ENCODE measurements around the gene ADPRHL1. TPM values are rescaled to one million over a fixed set of nuclear protein-coding genes. Genes with fewer than 3 reads are reported as not detected.

The ADPRHL1 gene
- total RNA-seq, 1 experiment from 2014 or later = 3.9 TPM

DNA sequence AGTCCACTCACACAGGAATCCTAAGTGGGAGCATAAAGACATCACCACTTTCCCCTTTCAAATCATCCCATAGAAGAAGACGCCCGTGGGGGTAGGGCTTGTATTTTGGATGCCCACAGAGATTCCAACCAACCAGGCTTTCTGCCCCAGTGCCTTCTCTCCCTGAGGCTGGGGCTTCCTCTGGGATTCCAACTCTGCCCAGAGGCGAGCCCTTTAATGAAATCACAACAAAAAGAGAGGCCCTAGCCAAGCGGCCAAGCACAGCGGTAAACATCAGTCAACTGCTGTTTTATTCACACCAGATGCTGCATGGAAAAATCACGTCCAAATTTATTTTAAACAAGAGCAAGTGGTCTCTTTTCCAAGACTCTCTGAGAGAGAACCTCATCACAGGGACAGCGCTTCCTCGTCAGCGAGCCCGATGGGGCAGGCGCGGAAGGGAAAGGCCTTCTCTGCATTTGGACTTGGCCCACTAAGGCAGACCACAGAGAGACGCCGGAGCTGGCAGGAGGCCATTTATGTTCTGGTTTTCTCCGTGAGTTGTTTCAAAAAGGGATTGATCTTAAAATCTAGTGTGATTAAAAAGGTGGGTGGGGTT is 31.5 kb downstream of the ADPRHL1 start:
- Histone ChIP-seq H3K36me3 (ENCODE audit: insufficient read depth, low read length, poor library complexity, severe bottlenecking) (no peaks in the 10 kb centered on the region), H3K4me1 (ENCODE audit: insufficient read depth, low read length, poor library complexity, severe bottlenecking) (no peaks in the 10 kb centered on the region), H3K27ac (ENCODE audit: low read depth, low read length, poor library complexity, severe bottlenecking) (no peak overlapping the region), H3K9me3 (ENCODE audit: low read depth, low read length, poor library complexity, severe bottlenecking) (no peaks in the 10 kb centered on the region), H3K4me3 (ENCODE audit: low read depth, low read length, poor library complexity, severe bottlenecking) (no peak overlapping the region), H3K27me3 (replicated peaks; ENCODE audit: insufficient read depth, low read depth, low read length, poor library complexity) (no peaks in the 10 kb centered on the region)
- intact Hi-C loops (cut with micrococcal nuclease; ENCODE audit: unreplicated experiment) = no loop called here
- DNase-seq (ENCODE audit: low spot score) = no peak
- BruUV-seq (replicated peaks) = no TSS peak
- CTCF ChIA-PET = no interaction called here
- POLR2A ChIA-PET (ENCODE audit: low non-redundant PET) = no interaction called here
- TF ChIP-seq CTCF (conservative IDR thresholded peaks at IDR 0.05; ENCODE audit: low read depth, low read length) (no peak), EZH2 (IDR thresholded peaks at IDR 0.05; ENCODE audit: borderline replicate concordance, low read depth, low read length, poor library complexity, severe bottlenecking) (no peak)

- DNase-seq (ENCODE audit: low spot score) = no peak
- intact Hi-C loops (cut with micrococcal nuclease; ENCODE audit: unreplicated experiment) = no loop called here
Observed at GRCh38 chr13:113420833-113421600, 32.3 kb downstream of the ADPRHL1 start.

DNA sequence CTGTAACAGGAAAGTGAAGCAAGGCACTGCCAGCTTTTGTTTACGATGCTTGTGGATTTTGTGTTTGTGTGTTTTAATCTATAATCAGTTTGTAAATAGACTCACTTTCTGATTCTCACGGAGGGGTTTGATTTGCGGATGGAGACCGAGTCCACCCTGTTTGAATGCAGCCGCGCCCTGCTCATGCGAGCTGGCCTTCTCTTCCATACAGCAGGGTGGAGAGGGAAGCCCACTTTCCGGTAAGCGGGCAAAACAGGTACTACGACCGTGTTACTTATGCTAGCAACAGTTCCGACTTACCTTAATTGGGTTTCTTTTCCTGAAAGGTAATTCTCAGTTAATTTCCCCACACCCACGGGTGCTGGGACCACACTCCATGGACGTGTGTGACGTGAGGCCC is 33.1 kb downstream of the ADPRHL1 start:
- H3K27ac ChIP-seq (ENCODE audit: low read depth, low read length, poor library complexity, severe bottlenecking) = no peak overlapping the region
- ChIA-PET CTCF (no interaction called here), POLR2A (ENCODE audit: low non-redundant PET) (no interaction called here)
- no peaks in the 10 kb centered on the region for H3K36me3 ChIP-seq (ENCODE audit: insufficient read depth, low read length, poor library complexity, severe bottlenecking)
- no peak for DNase-seq (ENCODE audit: low spot score)
- no TSS peak for BruUV-seq (replicated peaks)
- no peaks in the 10 kb centered on the region for H3K4me1 ChIP-seq (ENCODE audit: insufficient read depth, low read length, poor library complexity, severe bottlenecking)
- intact Hi-C loops (cut with micrococcal nuclease; ENCODE audit: unreplicated experiment) = no loop called here
- H3K27me3 ChIP-seq (replicated peaks; ENCODE audit: insufficient read depth, low read depth, low read length, poor library complexity) = peaks cover 4% of the 10 kb centered on the region
- H3K9me3 ChIP-seq (ENCODE audit: low read depth, low read length, poor library complexity, severe bottlenecking) = no peaks in the 10 kb centered on the region
- no peak overlapping the region for H3K4me3 ChIP-seq (ENCODE audit: low read depth, low read length, poor library complexity, severe bottlenecking)
- TF ChIP-seq EZH2 (IDR thresholded peaks at IDR 0.05; ENCODE audit: borderline replicate concordance, low read depth, low read length, poor library complexity, severe bottlenecking) (no peak), CTCF (conservative IDR thresholded peaks at IDR 0.05; ENCODE audit: low read depth, low read length) (no peak)

More at GRCh38 chr13:113420833-113421600, 32.3 kb downstream of the ADPRHL1 start:
- BruUV-seq (replicated peaks) = no TSS peak
- Histone ChIP-seq H3K4me3 (ENCODE audit: low read depth, low read length, poor library complexity, severe bottlenecking) (no peak overlapping the region), H3K4me1 (ENCODE audit: insufficient read depth, low read length, poor library complexity, severe bottlenecking) (no peaks in the 10 kb centered on the region), H3K36me3 (ENCODE audit: insufficient read depth, low read length, poor library complexity, severe bottlenecking) (no peaks in the 10 kb centered on the region), H3K27ac (ENCODE audit: low read depth, low read length, poor library complexity, severe bottlenecking) (no peak overlapping the region), H3K9me3 (ENCODE audit: low read depth, low read length, poor library complexity, severe bottlenecking) (no peaks in the 10 kb centered on the region), H3K27me3 (replicated peaks; ENCODE audit: insufficient read depth, low read depth, low read length, poor library complexity) (peaks cover 4% of the 10 kb centered on the region)
- POLR2A ChIA-PET (ENCODE audit: low non-redundant PET) = no interaction called here
- TF ChIP-seq EZH2 (IDR thresholded peaks at IDR 0.05; ENCODE audit: borderline replicate concordance, low read depth, low read length, poor library complexity, severe bottlenecking) (no peak), CTCF (conservative IDR thresholded peaks at IDR 0.05; ENCODE audit: low read depth, low read length) (no peak)
- CTCF ChIA-PET = no interaction called here
